Measurements from ENCODE around the gene ZBTB8A.
"Not testable (repeated sequence)": the region's sequence is repeated elsewhere in the genome, so short reads cannot be mapped to it uniquely, and the experiment has no call there.

DNA sequence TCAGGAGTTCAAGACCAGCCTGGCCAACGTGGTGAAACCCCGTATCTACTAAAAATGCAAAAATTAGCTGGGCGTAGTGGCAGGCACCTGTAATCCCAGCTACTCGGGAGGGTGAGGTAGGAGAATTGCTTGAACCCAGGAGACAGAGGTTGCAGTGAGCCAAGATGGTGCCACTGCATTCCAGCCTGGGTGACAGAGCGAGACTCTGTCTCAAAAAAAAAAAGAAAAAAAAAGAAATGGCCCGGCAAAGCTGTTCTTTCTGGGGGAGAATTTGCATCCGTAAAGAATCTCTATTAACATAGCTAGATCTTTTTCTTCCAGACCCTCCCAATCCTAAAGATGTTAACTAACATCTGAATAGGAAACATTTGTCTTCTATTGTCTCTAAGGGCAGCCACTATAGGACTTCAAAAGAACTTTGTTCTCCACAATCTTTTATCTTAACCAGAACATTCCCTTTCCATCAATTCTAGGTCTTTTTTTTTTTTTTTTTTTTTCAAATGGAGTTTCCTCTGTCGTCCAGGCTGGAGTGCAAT lies 103.1 kb downstream of the ZBTB8A start:
- TF ChIP-seq, protein P1, sequence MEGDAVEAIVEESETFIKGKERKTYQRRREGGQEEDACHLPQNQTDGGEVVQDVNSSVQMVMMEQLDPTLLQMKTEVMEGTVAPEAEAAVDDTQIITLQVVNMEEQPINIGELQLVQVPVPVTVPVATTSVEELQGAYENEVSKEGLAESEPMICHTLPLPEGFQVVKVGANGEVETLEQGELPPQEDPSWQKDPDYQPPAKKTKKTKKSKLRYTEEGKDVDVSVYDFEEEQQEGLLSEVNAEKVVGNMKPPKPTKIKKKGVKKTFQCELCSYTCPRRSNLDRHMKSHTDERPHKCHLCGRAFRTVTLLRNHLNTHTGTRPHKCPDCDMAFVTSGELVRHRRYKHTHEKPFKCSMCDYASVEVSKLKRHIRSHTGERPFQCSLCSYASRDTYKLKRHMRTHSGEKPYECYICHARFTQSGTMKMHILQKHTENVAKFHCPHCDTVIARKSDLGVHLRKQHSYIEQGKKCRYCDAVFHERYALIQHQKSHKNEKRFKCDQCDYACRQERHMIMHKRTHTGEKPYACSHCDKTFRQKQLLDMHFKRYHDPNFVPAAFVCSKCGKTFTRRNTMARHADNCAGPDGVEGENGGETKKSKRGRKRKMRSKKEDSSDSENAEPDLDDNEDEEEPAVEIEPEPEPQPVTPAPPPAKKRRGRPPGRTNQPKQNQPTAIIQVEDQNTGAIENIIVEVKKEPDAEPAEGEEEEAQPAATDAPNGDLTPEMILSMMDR (conservative IDR thresholded peaks at IDR 0.05; ENCODE audit: low read length), result not testable (repeated sequence)
- TF ChIP-seq EZH2phosphoT487 (IDR thresholded peaks at IDR 0.05; ENCODE audit: borderline replicate concordance, low read depth, low read length), result not testable (repeated sequence)
